Karpas-422 (cell line): ENCODE measurements around the gene PARD3B. TPM values are rescaled to one million over a fixed set of nuclear protein-coding genes. Genes with fewer than 3 reads are reported as not detected.

Source experiments
- DNase-seq: peaks from one replicate; pipeline ENCODE4 v3.0.0-alpha.2; 2015
- H2AFZ ChIP-seq: fragments of 200-600 bp; sonication (generic); 2 replicates; pipeline ENCODE4 v1.6.1; 2014; ENCODE audit warnings: antibody characterized with exemption, low read length, mixed read lengths
- H3K27ac ChIP-seq: fragments of 200-600 bp; sonication (generic); 2 replicates; pipeline ENCODE4 v1.5.1; 2014; ENCODE audit warnings: mild to moderate bottlenecking, low read length, moderate library complexity
- H3K27me3 ChIP-seq: fragments of 200-600 bp; sonication (generic); 2 replicates; pipeline ENCODE4 v1.6.1; 2014; ENCODE audit warnings: low read length, mixed read lengths
- H3K36me3 ChIP-seq: fragments of 200-600 bp; sonication (generic); 2 replicates; pipeline ENCODE4 v1.6.1; 2014; ENCODE audit warnings: low read length, mixed read lengths; ENCODE audit not compliant: insufficient read depth
- H3K4me1 ChIP-seq: fragments of 200-600 bp; sonication (generic); 2 replicates; pipeline ENCODE4 v1.6.1; 2014; ENCODE audit warnings: mild to moderate bottlenecking, low read length, mixed read lengths
- H3K4me2 ChIP-seq: fragments of 200-600 bp; sonication (generic); 2 replicates; pipeline ENCODE4 v1.6.1; 2014; ENCODE audit warnings: low read length, low read depth, mild to moderate bottlenecking; ENCODE audit not compliant: poor library complexity, severe bottlenecking
- H3K4me3 ChIP-seq: fragments of 200-600 bp; sonication (generic); 2 replicates; pipeline ENCODE4 v1.5.1; 2014; ENCODE audit warnings: mild to moderate bottlenecking, antibody characterized with exemption, low read length, mixed read lengths
- H3K79me2 ChIP-seq: fragments of 200-600 bp; sonication (generic); 2 replicates; pipeline ENCODE4 v1.6.1; 2014; ENCODE audit warnings: mild to moderate bottlenecking, low read length, mixed read lengths
- H3K9ac ChIP-seq: fragments of 200-600 bp; sonication (generic); 2 replicates; pipeline ENCODE4 v1.6.0; 2014; ENCODE audit warnings: low read length
- H3K9me2 ChIP-seq: fragments of 200-600 bp; sonication (generic), shearing (Covaris generic); replicated peaks from 2 replicates; pipeline ENCODE4 v1.6.0; 2014; ENCODE audit warnings: mild to moderate bottlenecking, low read length, moderate library complexity; ENCODE audit not compliant: insufficient read depth
- H3K9me3 ChIP-seq: fragments of 300-700, 200-600 bp; sonication (generic); 2 replicates; pipeline ENCODE4 v1.6.1; 2014; ENCODE audit warnings: low read length, mixed read lengths
- H4K20me1 ChIP-seq: fragments of 200-600 bp; sonication (generic); 2 replicates; pipeline ENCODE4 v1.6.1; 2014; ENCODE audit warnings: mild to moderate bottlenecking, antibody characterized with exemption, low read length, low read depth; ENCODE audit not compliant: insufficient read depth
- total RNA-seq: library from RNA; depleted of rRNA; stranded (reverse); fragments of >200 nt; shearing (Covaris generic); gene quantifications from 2 replicates; pipeline ENCODE4 v1.2.3, GENCODE V29; 2014; ENCODE audit warnings: low replicate concordance

Gene PARD3B
- total RNA-seq, 1 experiment from 2014 or later: not detected

DNA sequence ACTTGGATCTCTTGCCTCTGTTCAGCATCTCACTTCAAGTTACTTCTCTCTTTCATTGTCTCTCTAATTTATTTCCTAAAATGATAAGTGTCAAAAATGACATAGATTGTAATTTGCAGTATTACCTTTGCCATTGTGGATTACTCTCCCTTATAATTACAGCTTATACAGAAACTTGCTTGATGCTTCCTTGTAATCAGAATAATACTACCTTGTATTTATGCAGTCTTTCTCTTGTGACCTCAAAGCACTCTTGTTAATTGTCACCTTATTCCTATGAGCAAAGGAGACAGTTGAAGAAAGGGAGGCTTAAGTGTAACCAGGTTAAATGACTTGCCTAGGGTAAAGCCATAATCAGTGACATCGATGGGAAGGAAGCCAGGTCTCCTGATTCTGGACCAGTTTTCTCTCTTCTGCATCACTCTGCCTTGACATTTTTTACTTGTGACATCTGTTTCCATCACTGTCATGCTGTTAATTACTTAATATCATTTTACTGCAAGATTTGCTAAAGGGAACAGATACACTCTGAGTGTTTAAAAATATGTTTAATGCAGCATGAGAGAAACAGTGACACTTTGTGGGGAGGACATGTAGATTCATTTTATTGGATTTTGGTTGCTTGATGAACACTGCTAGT lies 388.6 kb downstream of the PARD3B start:
- Histone ChIP-seq H3K9me3 (no peaks in the 10 kb centered on the region), H3K4me1 (no peaks in the 10 kb centered on the region), H3K4me3 (no peak overlapping the region), H3K4me2 (no peak overlapping the region), H3K79me2 (no peaks in the 10 kb centered on the region), H3K9me2 (no peaks in the 10 kb centered on the region), H2AFZ (no peak overlapping the region), H4K20me1 (no peaks in the 10 kb centered on the region), H3K9ac (no peak overlapping the region), H3K36me3 (no peaks in the 10 kb centered on the region), H3K27ac (no peak overlapping the region), H3K27me3 (no peaks in the 10 kb centered on the region)
- DNase-seq: no peak

DNA sequence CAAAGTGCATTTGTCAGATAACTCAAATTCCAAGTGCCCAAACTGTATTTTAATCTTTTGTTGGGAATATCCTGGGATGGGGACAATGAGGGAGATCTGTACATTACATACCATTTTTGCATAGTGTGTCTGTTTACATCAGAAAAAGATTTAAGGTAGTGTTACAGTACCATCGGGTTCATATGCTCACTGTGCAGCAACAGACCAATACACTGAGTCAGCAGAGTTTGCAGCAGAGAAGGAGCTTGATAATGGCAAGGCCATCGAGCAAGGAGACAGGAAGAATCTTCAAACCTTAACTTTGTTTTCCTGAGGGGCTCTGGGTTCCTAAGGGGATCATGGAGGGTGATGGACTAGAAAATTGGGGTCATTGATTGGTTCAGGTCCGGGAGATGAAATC lies 399.7 kb downstream of the PARD3B start:
- no peak for DNase-seq

DNA sequence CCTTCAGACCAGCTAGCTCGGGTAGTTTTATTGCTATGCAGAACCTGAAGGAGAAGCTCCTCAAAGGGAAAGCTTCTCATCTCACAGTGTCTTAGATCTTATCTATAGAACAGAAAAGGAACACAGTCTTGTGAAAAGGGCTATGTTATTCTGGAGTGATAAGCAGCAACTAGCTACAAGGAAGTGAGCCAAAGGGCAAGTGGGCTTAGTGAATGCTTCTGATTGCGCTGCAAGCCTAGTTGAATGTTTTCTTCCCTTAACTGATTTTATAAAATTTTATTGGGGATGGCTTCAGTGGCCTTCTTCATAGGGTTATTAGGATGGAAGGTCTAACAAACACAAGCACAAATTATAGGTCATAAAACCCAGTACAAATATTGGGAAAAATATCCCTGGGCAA lies 400.1 kb downstream of the PARD3B start:
- H3K9ac ChIP-seq: no peak overlapping the region
- no peaks in the 10 kb centered on the region; the same call in 1 of the 2 replicates for H3K9me3 ChIP-seq
- no peaks in the 10 kb centered on the region for H3K27me3 ChIP-seq
- H3K36me3 ChIP-seq: no peaks in the 10 kb centered on the region
- no peak overlapping the region for H3K4me2 ChIP-seq
- no peaks in the 10 kb centered on the region for H3K79me2 ChIP-seq
- no peak overlapping the region for H3K27ac ChIP-seq
- no peak overlapping the region for H3K4me3 ChIP-seq
- H2AFZ ChIP-seq: no peak overlapping the region
- peaks cover 8% of the 10 kb centered on the region for H3K4me1 ChIP-seq
- no peaks in the 10 kb centered on the region for H4K20me1 ChIP-seq
- DNase-seq: no peak
- H3K9me2 ChIP-seq: peaks cover 5% of the 10 kb centered on the region; the same call in 1 of the 2 replicates

More for the DNA sequence above, 399.7 kb downstream of the PARD3B start:
- H3K27ac ChIP-seq: no peak overlapping the region
- H3K36me3 ChIP-seq: no peaks in the 10 kb centered on the region
- peaks cover 8% of the 10 kb centered on the region for H3K4me1 ChIP-seq
- H3K9me2 ChIP-seq: peaks cover 5% of the 10 kb centered on the region; the same call in 1 of the 2 replicates
- H3K9me3 ChIP-seq: no peaks in the 10 kb centered on the region; the same call in 1 of the 2 replicates
- no peaks in the 10 kb centered on the region for H3K27me3 ChIP-seq
- H2AFZ ChIP-seq: no peak overlapping the region
- no peaks in the 10 kb centered on the region for H3K79me2 ChIP-seq
- H3K9ac ChIP-seq: no peak overlapping the region
- no peaks in the 10 kb centered on the region for H4K20me1 ChIP-seq
- H3K4me2 ChIP-seq: no peak overlapping the region
- H3K4me3 ChIP-seq: no peak overlapping the region

DNA sequence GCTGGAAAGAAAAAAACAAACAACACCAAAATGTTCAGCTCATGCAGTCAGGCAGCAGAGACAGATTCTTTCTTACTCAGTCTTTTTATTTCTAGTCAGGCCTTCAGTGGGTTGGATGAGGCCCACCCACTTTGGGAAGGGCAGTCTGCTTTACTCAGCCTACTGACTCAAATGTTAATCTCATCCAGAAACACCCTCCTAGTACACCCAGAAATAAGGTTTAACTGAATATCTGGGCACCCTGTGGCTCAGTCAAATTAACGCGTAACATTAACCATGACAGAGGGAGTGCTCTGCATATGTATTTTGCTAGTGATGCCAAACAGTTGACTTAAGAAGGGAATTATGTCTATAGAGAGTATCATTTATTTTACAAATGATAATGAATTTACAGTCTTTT lies 401.6 kb downstream of the PARD3B start:
- Histone ChIP-seq H3K79me2 (no peaks in the 10 kb centered on the region), H3K9me2 (peaks cover 5% of the 10 kb centered on the region; the same call in 1 of the 2 replicates)
- no peak for DNase-seq

DNA sequence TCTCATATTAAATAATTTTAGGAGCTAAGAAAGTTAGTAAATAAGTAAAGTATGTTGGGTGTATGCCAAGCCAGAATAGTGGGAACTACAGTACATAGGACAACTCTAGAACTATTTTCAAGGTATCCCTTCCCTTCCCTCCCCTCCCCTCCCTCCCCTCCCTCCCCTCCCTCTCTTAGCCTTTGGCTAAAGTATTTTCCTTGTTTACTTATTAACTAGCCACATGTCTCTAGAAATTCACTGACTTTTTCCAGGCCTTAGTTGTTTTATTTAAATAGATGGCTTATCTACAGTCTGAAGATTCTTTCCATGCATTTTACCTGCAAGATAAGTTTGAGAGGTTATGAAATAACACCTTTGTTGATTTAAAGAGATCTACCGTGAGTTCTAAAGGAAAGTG lies 402.1 kb downstream of the PARD3B start:
- no peak overlapping the region for H3K4me2 ChIP-seq
- no peak overlapping the region for H3K27ac ChIP-seq
- no peaks in the 10 kb centered on the region for H3K36me3 ChIP-seq
- no peaks in the 10 kb centered on the region for H4K20me1 ChIP-seq
- H3K9me3 ChIP-seq: no peaks in the 10 kb centered on the region; the same call in 1 of the 2 replicates
- no peak overlapping the region for H3K4me3 ChIP-seq
- H3K4me1 ChIP-seq: peaks cover 8% of the 10 kb centered on the region
- no peak overlapping the region for H2AFZ ChIP-seq
- no peaks in the 10 kb centered on the region for H3K27me3 ChIP-seq
- no peak for DNase-seq
- no peaks in the 10 kb centered on the region for H3K79me2 ChIP-seq
- H3K9ac ChIP-seq: no peak overlapping the region
- H3K9me2 ChIP-seq: peaks cover 5% of the 10 kb centered on the region; the same call in 1 of the 2 replicates

More for the DNA sequence above, 401.6 kb downstream of the PARD3B start:
- Histone ChIP-seq H3K4me2 (no peak overlapping the region), H4K20me1 (no peaks in the 10 kb centered on the region), H3K4me1 (peaks cover 8% of the 10 kb centered on the region), H3K9me3 (no peaks in the 10 kb centered on the region; the same call in 1 of the 2 replicates), H3K9ac (no peak overlapping the region), H2AFZ (no peak overlapping the region), H3K4me3 (no peak overlapping the region), H3K27me3 (no peaks in the 10 kb centered on the region), H3K36me3 (no peaks in the 10 kb centered on the region), H3K27ac (no peak overlapping the region)

DNA sequence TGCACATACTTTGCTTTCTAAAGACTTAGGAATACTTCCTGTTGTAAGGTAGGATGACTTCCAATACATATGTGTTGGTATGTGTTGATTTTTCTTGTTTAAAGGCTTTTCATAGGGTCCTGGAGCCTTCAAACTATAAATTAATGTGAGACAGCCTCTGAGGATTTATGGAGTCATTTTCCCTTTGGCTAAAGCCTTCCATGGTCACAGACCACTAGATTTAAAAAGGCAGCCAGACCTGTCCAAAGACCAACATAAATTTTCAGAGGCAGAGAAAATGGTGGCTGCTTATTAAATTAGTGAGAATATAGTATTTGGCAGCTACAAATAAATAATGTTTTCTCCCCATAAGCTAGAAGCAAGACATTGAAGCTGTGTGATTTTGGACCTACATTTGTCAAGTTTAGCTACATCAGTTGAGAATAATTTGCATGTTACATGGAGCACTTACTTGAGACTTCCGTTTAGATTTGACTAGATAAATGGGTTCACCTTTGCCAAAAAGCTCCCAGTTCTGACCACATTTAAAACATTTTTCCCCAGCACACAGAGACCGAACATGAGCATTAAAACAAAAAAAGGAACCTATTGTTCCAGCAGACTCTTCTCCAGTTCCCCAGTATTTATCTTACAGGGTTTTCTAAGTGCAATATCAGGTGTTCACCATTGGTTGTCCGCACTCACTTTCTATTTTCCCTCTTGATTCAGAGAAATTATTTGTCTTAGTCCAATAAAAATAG lies 402.9 kb downstream of the PARD3B start:
- H3K27ac ChIP-seq: no peak overlapping the region
- no peak overlapping the region for H3K4me3 ChIP-seq
- H3K27me3 ChIP-seq: no peaks in the 10 kb centered on the region
- no peaks in the 10 kb centered on the region for H4K20me1 ChIP-seq
- no peak overlapping the region for H3K9ac ChIP-seq
- H3K9me2 ChIP-seq: peaks cover 5% of the 10 kb centered on the region; the same call in 1 of the 2 replicates
- no peak overlapping the region for H3K4me2 ChIP-seq
- no peaks in the 10 kb centered on the region for H3K79me2 ChIP-seq
- no peaks in the 10 kb centered on the region; the same call in 1 of the 2 replicates for H3K9me3 ChIP-seq
- no peak overlapping the region for H2AFZ ChIP-seq
- H3K4me1 ChIP-seq: peaks cover 8% of the 10 kb centered on the region
- no peak for DNase-seq
- no peaks in the 10 kb centered on the region for H3K36me3 ChIP-seq

DNA sequence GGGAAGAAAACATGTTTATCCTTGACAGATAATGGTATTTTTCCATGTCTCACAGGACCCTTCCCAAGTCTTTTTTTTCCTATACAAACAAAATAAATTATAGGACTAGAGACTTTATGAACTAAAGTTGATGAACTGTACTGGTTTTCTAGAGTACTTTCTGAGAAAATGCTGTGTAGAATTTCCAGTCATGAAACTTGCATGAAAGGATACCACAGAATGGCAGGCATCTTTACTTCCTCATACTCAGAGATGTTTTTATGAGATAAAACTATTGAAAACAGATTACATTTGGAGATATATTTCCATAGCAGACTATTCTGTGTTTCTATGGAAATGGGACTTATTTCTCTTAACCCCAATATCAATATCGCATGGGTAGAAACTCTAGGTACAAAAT lies 403.5 kb downstream of the PARD3B start:
- no peaks in the 10 kb centered on the region; the same call in 1 of the 2 replicates for H3K9me3 ChIP-seq
- H3K27ac ChIP-seq: no peak overlapping the region
- peaks cover 8% of the 10 kb centered on the region for H3K4me1 ChIP-seq
- H3K36me3 ChIP-seq: no peaks in the 10 kb centered on the region
- H3K9ac ChIP-seq: no peak overlapping the region
- DNase-seq: no peak
- no peak overlapping the region for H2AFZ ChIP-seq
- no peaks in the 10 kb centered on the region for H3K27me3 ChIP-seq
- no peaks in the 10 kb centered on the region for H4K20me1 ChIP-seq
- no peaks in the 10 kb centered on the region for H3K79me2 ChIP-seq
- H3K4me3 ChIP-seq: no peak overlapping the region
- no peak overlapping the region for H3K4me2 ChIP-seq
- peaks cover 5% of the 10 kb centered on the region; the same call in 1 of the 2 replicates for H3K9me2 ChIP-seq

DNA sequence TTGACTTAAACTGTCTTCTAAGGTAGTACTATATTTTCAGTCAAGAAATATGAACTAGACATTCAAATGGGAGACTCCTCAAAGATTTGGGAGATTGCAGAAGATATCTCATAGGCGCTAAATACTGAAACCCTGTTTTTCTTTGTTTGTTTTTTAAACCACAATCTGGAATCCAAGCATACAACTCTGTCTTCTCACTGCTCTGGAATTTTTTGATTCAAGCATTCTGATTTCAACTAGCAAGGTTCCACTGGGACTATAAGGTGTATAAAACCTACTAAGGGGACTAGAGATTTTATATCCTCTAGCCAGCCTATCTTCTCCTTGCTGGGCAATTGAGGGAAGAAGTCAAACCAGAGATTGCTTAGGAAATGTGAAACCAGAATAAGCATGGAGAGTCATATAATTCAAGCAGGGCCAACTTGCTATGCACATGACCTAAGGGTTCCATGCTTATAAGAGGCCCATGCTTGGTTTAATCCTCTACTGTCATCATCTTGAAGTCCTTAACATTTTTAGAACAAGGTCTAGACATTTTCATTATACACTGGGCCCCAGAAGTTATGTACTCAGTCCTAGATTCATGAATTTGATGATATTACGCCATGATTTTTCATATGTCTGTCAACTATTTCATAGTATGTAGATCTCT lies 405.5 kb downstream of the PARD3B start:
- Histone ChIP-seq H3K27ac (no peak overlapping the region), H3K36me3 (no peaks in the 10 kb centered on the region), H3K9me3 (no peaks in the 10 kb centered on the region), H3K9me2 (peaks cover 5% of the 10 kb centered on the region; the same call in 1 of the 2 replicates), H3K4me3 (no peak overlapping the region), H3K4me2 (no peak overlapping the region), H2AFZ (no peak overlapping the region), H3K27me3 (no peaks in the 10 kb centered on the region), H4K20me1 (no peaks in the 10 kb centered on the region), H3K79me2 (no peaks in the 10 kb centered on the region), H3K9ac (no peak overlapping the region), H3K4me1 (peaks cover 8% of the 10 kb centered on the region)
- no peak for DNase-seq
